GM12892 (cell line): Measurements from ENCODE around the gene DDX17.

ENCODE experiments used
- POLR2A ChIP-seq: IDR thresholded peaks from 2 replicates; pipeline ENCODE4 v1.6.1; 2011; ENCODE audit warnings: low read depth, low read length, control low read depth
- POLR2AphosphoS5 ChIP-seq: IDR thresholded peaks from 2 replicates; pipeline ENCODE4 v1.6.1; 2011; ENCODE audit warnings: low read depth, low read length, control low read depth
- TAF1 ChIP-seq: IDR thresholded peaks from 2 replicates; pipeline ENCODE4 v1.6.1; 2011; ENCODE audit warnings: low read depth, mild to moderate bottlenecking, control low read depth, low read length, borderline replicate concordance

- TF ChIP-seq POLR2A (no peak), POLR2AphosphoS5 (no peak), TAF1 (no peak)
These were observed 45.7 kb downstream of the DDX17 start for GRCh38 chr22:38460426-38460840.
